ENCODE data around the gene EGR1.

DNA sequence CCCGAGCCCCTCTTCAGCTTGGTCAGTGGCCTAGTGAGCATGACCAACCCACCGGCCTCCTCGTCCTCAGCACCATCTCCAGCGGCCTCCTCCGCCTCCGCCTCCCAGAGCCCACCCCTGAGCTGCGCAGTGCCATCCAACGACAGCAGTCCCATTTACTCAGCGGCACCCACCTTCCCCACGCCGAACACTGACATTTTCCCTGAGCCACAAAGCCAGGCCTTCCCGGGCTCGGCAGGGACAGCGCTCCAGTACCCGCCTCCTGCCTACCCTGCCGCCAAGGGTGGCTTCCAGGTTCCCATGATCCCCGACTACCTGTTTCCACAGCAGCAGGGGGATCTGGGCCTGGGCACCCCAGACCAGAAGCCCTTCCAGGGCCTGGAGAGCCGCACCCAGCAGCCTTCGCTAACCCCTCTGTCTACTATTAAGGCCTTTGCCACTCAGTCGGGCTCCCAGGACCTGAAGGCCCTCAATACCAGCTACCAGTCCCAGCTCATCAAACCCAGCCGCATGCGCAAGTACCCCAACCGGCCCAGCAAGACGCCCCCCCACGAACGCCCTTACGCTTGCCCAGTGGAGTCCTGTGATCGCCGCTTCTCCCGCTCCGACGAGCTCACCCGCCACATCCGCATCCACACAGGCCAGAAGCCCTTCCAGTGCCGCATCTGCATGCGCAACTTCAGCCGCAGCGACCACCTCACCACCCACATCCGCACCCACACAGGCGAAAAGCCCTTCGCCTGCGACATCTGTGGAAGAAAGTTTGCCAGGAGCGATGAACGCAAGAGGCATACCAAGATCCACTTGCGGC lies 1.8 kb downstream of the EGR1 start:
- no peak for TF ChIP-seq TARDBP (IDR thresholded peaks at IDR 0.05)
- no peak for TF ChIP-seq SUZ12 (IDR thresholded peaks at IDR 0.05)
- no peak for TF ChIP-seq FOXK2 (IDR thresholded peaks at IDR 0.05)
- no peak for TF ChIP-seq FOXM1 (IDR thresholded peaks at IDR 0.05; ENCODE audit: borderline replicate concordance)
- no peak for TF ChIP-seq ARNT (IDR thresholded peaks at IDR 0.05)
- TF ChIP-seq BHLHE40 (IDR thresholded peaks at IDR 0.05; ENCODE audit: borderline replicate concordance) = no peak
- TF ChIP-seq, protein P1, sequence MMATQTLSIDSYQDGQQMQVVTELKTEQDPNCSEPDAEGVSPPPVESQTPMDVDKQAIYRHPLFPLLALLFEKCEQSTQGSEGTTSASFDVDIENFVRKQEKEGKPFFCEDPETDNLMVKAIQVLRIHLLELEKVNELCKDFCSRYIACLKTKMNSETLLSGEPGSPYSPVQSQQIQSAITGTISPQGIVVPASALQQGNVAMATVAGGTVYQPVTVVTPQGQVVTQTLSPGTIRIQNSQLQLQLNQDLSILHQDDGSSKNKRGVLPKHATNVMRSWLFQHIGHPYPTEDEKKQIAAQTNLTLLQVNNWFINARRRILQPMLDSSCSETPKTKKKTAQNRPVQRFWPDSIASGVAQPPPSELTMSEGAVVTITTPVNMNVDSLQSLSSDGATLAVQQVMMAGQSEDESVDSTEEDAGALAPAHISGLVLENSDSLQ (IDR thresholded peaks at IDR 0.05) = no peak
- TF ChIP-seq CTBP1 (IDR thresholded peaks at IDR 0.05; ENCODE audit: borderline replicate concordance) = no peak
- no peak for TF ChIP-seq FOXA1 (IDR thresholded peaks at IDR 0.05)
- TF ChIP-seq ZNF384 (IDR thresholded peaks at IDR 0.05) = no peak
- TF ChIP-seq SP1 (IDR thresholded peaks at IDR 0.05) = no peak

All from HEK293T (cell line).